Measurements from ENCODE around the gene ZNF208.

ZNF208 gene

DNA sequence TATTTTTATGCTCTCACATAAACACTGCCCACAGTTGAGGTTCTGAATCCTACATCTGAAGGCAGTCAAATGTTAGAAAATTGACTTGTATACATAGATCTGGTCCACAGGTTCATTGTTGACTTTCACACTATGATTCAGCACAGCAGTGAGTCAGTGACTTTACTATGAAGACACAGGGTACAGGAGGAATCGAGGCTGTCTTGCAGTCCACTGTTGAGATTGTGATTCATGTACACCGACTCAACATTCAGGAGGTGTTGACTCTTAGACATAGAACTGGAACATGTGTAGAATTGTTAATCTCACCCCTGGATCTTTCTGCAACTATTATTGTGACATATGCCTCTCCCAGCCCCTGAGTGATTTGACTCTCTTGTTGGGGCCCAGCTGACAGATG is 100.4 kb downstream of the ZNF208 start:
- no peak for DNase-seq (ENCODE audit: low spot score)
- TF ChIP-seq, protein P1, sequence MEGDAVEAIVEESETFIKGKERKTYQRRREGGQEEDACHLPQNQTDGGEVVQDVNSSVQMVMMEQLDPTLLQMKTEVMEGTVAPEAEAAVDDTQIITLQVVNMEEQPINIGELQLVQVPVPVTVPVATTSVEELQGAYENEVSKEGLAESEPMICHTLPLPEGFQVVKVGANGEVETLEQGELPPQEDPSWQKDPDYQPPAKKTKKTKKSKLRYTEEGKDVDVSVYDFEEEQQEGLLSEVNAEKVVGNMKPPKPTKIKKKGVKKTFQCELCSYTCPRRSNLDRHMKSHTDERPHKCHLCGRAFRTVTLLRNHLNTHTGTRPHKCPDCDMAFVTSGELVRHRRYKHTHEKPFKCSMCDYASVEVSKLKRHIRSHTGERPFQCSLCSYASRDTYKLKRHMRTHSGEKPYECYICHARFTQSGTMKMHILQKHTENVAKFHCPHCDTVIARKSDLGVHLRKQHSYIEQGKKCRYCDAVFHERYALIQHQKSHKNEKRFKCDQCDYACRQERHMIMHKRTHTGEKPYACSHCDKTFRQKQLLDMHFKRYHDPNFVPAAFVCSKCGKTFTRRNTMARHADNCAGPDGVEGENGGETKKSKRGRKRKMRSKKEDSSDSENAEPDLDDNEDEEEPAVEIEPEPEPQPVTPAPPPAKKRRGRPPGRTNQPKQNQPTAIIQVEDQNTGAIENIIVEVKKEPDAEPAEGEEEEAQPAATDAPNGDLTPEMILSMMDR (IDR thresholded peaks at IDR 0.05; ENCODE audit: extremely low read depth, insufficient read depth, missing control alignments), result no peak
- in situ Hi-C loops (cut with MboI; ENCODE audit: low pct_unique_long_range_greater_than_20kb, low sequenced_read_pairs, unreplicated experiment), result no loop called here

GRCh38 chr19:21908066-21908465 is 102.7 kb downstream of the ZNF208 start:
- no peak for DNase-seq (ENCODE audit: low spot score)
- in situ Hi-C loops (cut with MboI; ENCODE audit: low pct_unique_long_range_greater_than_20kb, low sequenced_read_pairs, unreplicated experiment), result no loop called here
- TF ChIP-seq, protein P1 (IDR thresholded peaks at IDR 0.05; ENCODE audit: extremely low read depth, insufficient read depth, missing control alignments), result no peak

- in situ Hi-C loops (cut with MboI; ENCODE audit: low pct_unique_long_range_greater_than_20kb, low sequenced_read_pairs, unreplicated experiment), result no loop called here
- TF ChIP-seq, protein P1 (IDR thresholded peaks at IDR 0.05; ENCODE audit: extremely low read depth, insufficient read depth, missing control alignments), result no peak
These were observed 103.2 kb downstream of the ZNF208 start for GRCh38 chr19:21907516-21907915.

DNA sequence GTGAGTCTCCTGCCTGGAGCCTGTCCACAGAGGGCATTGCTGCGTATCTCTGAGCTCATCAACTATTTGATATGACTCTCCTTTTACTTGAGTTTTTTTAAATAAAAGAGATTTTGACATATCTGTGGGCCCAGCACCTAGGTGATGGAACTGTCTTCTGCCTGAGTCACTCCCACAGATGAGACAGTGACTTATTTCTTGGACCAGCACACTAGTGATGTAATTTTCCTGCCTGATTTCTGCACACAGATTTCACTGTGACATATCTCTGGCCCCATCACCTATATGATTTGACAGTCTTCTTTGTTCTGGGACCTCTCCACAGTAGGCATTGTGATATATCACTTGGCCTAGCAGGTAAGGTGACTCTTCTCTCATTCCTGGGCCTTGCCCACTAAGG is 108.2 kb downstream of the ZNF208 start:
- TF ChIP-seq, protein P1 (IDR thresholded peaks at IDR 0.05; ENCODE audit: extremely low read depth, insufficient read depth, missing control alignments), result no peak
- DNase-seq (ENCODE audit: low spot score), result no peak
- in situ Hi-C loops (cut with MboI; ENCODE audit: low pct_unique_long_range_greater_than_20kb, low sequenced_read_pairs, unreplicated experiment), result no loop called here

More at GRCh38 chr19:21907516-21907915, 103.2 kb downstream of the ZNF208 start:
- DNase-seq (ENCODE audit: low spot score), result no peak

DNA sequence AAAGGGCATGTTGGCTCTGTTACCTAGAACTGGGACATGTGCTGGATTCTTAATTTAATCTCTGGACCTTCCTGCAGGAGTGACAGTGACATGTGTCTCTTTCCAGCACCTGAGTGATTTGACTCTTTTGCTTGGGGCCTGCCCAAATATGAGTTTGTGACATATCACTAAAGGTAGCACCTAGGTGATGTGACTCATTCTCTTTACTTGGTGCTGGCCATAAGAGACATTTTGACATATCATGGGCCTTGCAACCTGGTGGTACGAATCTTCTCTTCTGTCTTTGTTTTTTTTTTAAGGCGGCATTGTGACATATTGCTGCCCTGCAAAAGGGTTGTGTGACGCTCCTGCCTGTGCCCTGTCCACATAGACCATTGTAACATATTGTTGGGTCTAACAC is 108.9 kb downstream of the ZNF208 start:
- in situ Hi-C loops (cut with MboI; ENCODE audit: low pct_unique_long_range_greater_than_20kb, low sequenced_read_pairs, unreplicated experiment), result no loop called here
- no peak for DNase-seq (ENCODE audit: low spot score)
- TF ChIP-seq, protein P1 (IDR thresholded peaks at IDR 0.05; ENCODE audit: extremely low read depth, insufficient read depth, missing control alignments), result no peak

- TF ChIP-seq, protein P1 (IDR thresholded peaks at IDR 0.05; ENCODE audit: extremely low read depth, insufficient read depth, missing control alignments), result no peak
- in situ Hi-C loops (cut with MboI; ENCODE audit: low pct_unique_long_range_greater_than_20kb, low sequenced_read_pairs, unreplicated experiment), result no loop called here
These were observed 110.3 kb downstream of the ZNF208 start for GRCh38 chr19:21900401-21900800.

DNA sequence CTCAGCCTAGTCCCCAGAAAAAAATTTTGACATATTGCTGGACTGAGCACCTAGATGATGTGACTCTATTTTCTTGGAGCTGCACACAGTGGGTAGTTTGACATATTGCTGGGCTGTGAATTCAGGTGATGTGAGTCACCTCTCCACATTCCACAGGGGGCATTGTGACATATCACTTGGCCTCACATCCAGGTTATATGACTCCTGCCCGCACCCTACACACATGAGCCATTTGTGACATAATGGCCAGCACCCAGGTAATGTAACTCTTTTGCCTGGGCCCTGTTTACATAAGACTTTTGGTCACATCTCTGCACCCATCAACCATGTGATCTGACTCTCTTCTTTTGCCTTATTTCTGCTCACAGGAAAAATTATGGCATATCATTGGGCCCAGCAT is 119.7 kb downstream of the ZNF208 start:
- in situ Hi-C loops (cut with MboI; ENCODE audit: low pct_unique_long_range_greater_than_20kb, low sequenced_read_pairs, unreplicated experiment), result no loop called here
- TF ChIP-seq, protein P1 (IDR thresholded peaks at IDR 0.05; ENCODE audit: extremely low read depth, insufficient read depth, missing control alignments), result no peak
- DNase-seq (ENCODE audit: low spot score), result no peak

More at GRCh38 chr19:21900401-21900800, 110.3 kb downstream of the ZNF208 start:
- no peak for DNase-seq (ENCODE audit: low spot score)

Data from GM13977 (cell line).